HepG2 (cell line): Measurements from ENCODE around the gene RSL1D1. TPM values are rescaled to one million over a fixed set of nuclear protein-coding genes. Genes with fewer than 3 reads are reported as not detected.

ENCODE experiments used
- ARID3A ChIP-seq: IDR thresholded peaks from 2 replicates; pipeline ENCODE4 v1.6.1; 2012; ENCODE audit warnings: low read depth, low read length, improper control_type of control experiment
- CTCF ChIP-seq: sonication (generic); formaldehyde crosslinking; IDR thresholded peaks from 2 replicates; pipeline ENCODE4 v1.5.0; 2020; ENCODE audit warnings: mild to moderate bottlenecking, missing genetic modification reagents, moderate library complexity
- FOSL2 ChIP-seq: sonication (generic); formaldehyde crosslinking; IDR thresholded peaks from 2 replicates; pipeline ENCODE4 v1.4.0; 2020; ENCODE audit warnings: missing genetic modification reagents
- GMEB1 ChIP-seq: sonication (generic); formaldehyde crosslinking; IDR thresholded peaks from 2 replicates; pipeline ENCODE4 v1.5.1; 2020; ENCODE audit warnings: missing genetic modification reagents, mild to moderate bottlenecking, borderline replicate concordance
- KAT8 ChIP-seq: IDR thresholded peaks from 2 replicates; pipeline ENCODE4 v1.6.1; 2016; ENCODE audit warnings: missing genetic modification reagents, missing compliant biosample characterization
- KMT2A ChIP-seq: sonication (generic); formaldehyde crosslinking; IDR thresholded peaks from 2 replicates; pipeline ENCODE4 v1.4.0; 2020; ENCODE audit warnings: missing genetic modification reagents
- SRSF4 ChIP-seq: fragments of 200-400 bp; formaldehyde crosslinking; IDR thresholded peaks from one replicate; pipeline ENCODE4 v1.6.1; 2018; ENCODE audit warnings: mild to moderate bottlenecking, low read depth, low read length, moderate library complexity; ENCODE audit not compliant: poor library complexity, severe bottlenecking
- TAF1 ChIP-seq: sonication (generic); formaldehyde crosslinking; IDR thresholded peaks from 2 replicates; pipeline ENCODE4 v1.4.0; 2020; ENCODE audit warnings: missing genetic modification reagents
- ZNF441 ChIP-seq: sonication (generic); formaldehyde crosslinking; IDR thresholded peaks from 2 replicates; pipeline ENCODE4 v1.7.0; 2021; ENCODE audit warnings: missing genetic modification reagents, borderline replicate concordance
- ZNF513 ChIP-seq: sonication (generic); formaldehyde crosslinking; conservative IDR thresholded peaks from 2 replicates; pipeline ENCODE4 v1.5.0; 2020; ENCODE audit warnings: missing genetic modification reagents
- ZNF564 ChIP-seq: sonication (generic); formaldehyde crosslinking; IDR thresholded peaks from 2 replicates; pipeline ENCODE4 v1.8.1; 2023; ENCODE audit warnings: mild to moderate bottlenecking, missing genetic modification reagents
- ZNF569 ChIP-seq: sonication (generic); formaldehyde crosslinking; IDR thresholded peaks from 2 replicates; pipeline ENCODE4 v1.5.0; 2020; ENCODE audit warnings: mild to moderate bottlenecking, missing genetic modification reagents, moderate library complexity, borderline replicate concordance
- ZNF737 ChIP-seq: sonication (generic); formaldehyde crosslinking; IDR thresholded peaks from 2 replicates; pipeline ENCODE4 v1.5.0; 2020; ENCODE audit warnings: missing genetic modification reagents, mild to moderate bottlenecking, borderline replicate concordance
- ZNF770 ChIP-seq: sonication (generic); formaldehyde crosslinking; IDR thresholded peaks from 2 replicates; pipeline ENCODE4 v1.5.0; 2020; ENCODE audit warnings: mild to moderate bottlenecking, missing genetic modification reagents
- ZNF773 ChIP-seq: sonication (generic); formaldehyde crosslinking; IDR thresholded peaks from 2 replicates; pipeline ENCODE4 v1.4.0; 2020; ENCODE audit warnings: missing genetic modification reagents, borderline replicate concordance
- ZSCAN21 ChIP-seq: sonication (generic); formaldehyde crosslinking; IDR thresholded peaks from 2 replicates; pipeline ENCODE4 v1.8.0; 2022; ENCODE audit warnings: mild to moderate bottlenecking, missing genetic modification reagents, moderate library complexity, borderline replicate concordance
- polyA plus RNA-seq, 8 experiments: library from polyadenylated mRNA; depleted of rRNA in 3 of 8; stranded (reverse) in 7 of 8; unstranded in 1 of 8; fragments of >200 nt; fragmentation: Illumina TruSeq in 4 of 8; extraction: Trizol in 4 of 8; gene quantifications; 2 replicates each; pipeline versions ENCODE4 v1.2.1 to v1.2.3, GENCODE V29; 2011 to 2016; ENCODE audit warnings: low read depth in 4 of 8, missing spikeins in 1 of 8, mixed read lengths in 1 of 8; ENCODE audit not compliant: insufficient read depth in 1 of 8
- total RNA-seq, 5 experiments: library from RNA; depleted of rRNA; stranded (reverse); fragments of >200 nt; fragmentation: Illumina TruSeq; extraction: Trizol; gene quantifications; 2 replicates each; pipeline ENCODE4 v1.2.3, GENCODE V29; 2016; ENCODE audit warnings: low read depth in 1 of 5

Gene RSL1D1
- total and polyA plus RNA-seq, 2 of the 13 experiments (the other 11 are each of a cell fraction or from before 2014, with no cell fraction given), result 187 to 343 TPM

GRCh38 chr16:11869353-11870228 lies 18.2 kb upstream of the RSL1D1 start (continued):
- TF ChIP-seq CTCF (CRISPR knock-in tag) (no peak), TAF1 (CRISPR knock-in tag) (no peak), ZNF770 (CRISPR knock-in tag) (no peak), ZNF569 (no peak), KAT8 (CRISPR knock-in tag) (no peak), ZNF564 (CRISPR knock-in tag) (no peak), ZSCAN21 (CRISPR knock-in tag) (peak; percentile 78; the same call in 1 of the 2 replicates), ZNF737 (no peak), ARID3A (0 out of 2 replicates have a peak, but pooled peaks have one; percentile 45), ZNF441 (0 out of 2 replicates have a peak, but pooled peaks have one; percentile 50), ZNF773 (CRISPR knock-in tag) (no peak), FOSL2 (CRISPR knock-in tag) (peak; percentile 66), ZNF513 (CRISPR knock-in tag) (no peak), SRSF4 (no peak), KMT2A (CRISPR knock-in tag) (0 out of 2 replicates have a peak, but pooled peaks have one; percentile 62), GMEB1 (no peak)
